OCI-LY3 (cell line): ENCODE results near the gene DOCK9.

Experiments used
- CTCF ChIP-seq: fragments of 200-600, 300-600 bp; sonication (generic); IDR thresholded peaks from 2 replicates; pipeline ENCODE4 v1.5.1; 2014; ENCODE audit warnings: antibody characterized with exemption, low read length, low read depth
- EZH2phosphoT487 ChIP-seq: fragments of 200-600 bp; shearing (Covaris generic); IDR thresholded peaks from 2 replicates; pipeline ENCODE4 v1.6.1; 2018; ENCODE audit warnings: antibody characterized with exemption, mixed run types, low read depth

GRCh38 chr13:98938801-98939200 lies 39.1 kb downstream of the DOCK9 start:
- no peak for TF ChIP-seq CTCF
- no peak for TF ChIP-seq EZH2phosphoT487
